HG03064 (cell line): ENCODE measurements around the gene CACNA2D2.

Experiments used
- ATAC-seq: cut with Tn5 transposase; IDR thresholded peaks from one replicate; pipeline ENCODE4 v1.9.1; 2021; ENCODE audit warnings: low read depth; ENCODE audit not compliant: unreplicated experiment

The CACNA2D2 gene

GRCh38 chr3:50435371-50436113, 67.9 kb downstream of the CACNA2D2 start:
- ATAC-seq: no peak

- no peak for ATAC-seq
Observed at GRCh38 chr3:50433954-50434353, 69.5 kb downstream of the CACNA2D2 start.

GRCh38 chr3:50430950-50431435, 72.4 kb downstream of the CACNA2D2 start:
- no peak for ATAC-seq

GRCh38 chr3:50430191-50430590, 73.2 kb downstream of the CACNA2D2 start:
- ATAC-seq: no peak

- ATAC-seq: no peak
Observed at GRCh38 chr3:50428007-50428633, 75.3 kb downstream of the CACNA2D2 start.

- ATAC-seq: no peak
Observed at GRCh38 chr3:50427217-50427616, 76.2 kb downstream of the CACNA2D2 start.

- no peak for ATAC-seq
Observed at GRCh38 chr3:50425911-50426310, 77.5 kb downstream of the CACNA2D2 start.

- no peak for ATAC-seq
Observed at GRCh38 chr3:50423543-50423942, 79.9 kb downstream of the CACNA2D2 start.

- no peak for ATAC-seq
Observed at GRCh38 chr3:50422153-50422552, 81.3 kb downstream of the CACNA2D2 start.

- no peak for ATAC-seq
Observed at GRCh38 chr3:50419595-50420370, 83.7 kb downstream of the CACNA2D2 start.

- ATAC-seq: no peak
Observed at GRCh38 chr3:50418850-50419249, 84.6 kb downstream of the CACNA2D2 start.

GRCh38 chr3:50417637-50418033, 85.8 kb downstream of the CACNA2D2 start:
- no peak for ATAC-seq

- no peak for ATAC-seq
Observed at GRCh38 chr3:50416736-50417636, 86.4 kb downstream of the CACNA2D2 start.

- no peak for ATAC-seq
Observed at GRCh38 chr3:50415816-50416215, 87.6 kb downstream of the CACNA2D2 start.

- ATAC-seq: no peak
Observed at GRCh38 chr3:50415061-50415460, 88.4 kb downstream of the CACNA2D2 start.

- no peak for ATAC-seq
Observed at GRCh38 chr3:50414616-50415015, 88.8 kb downstream of the CACNA2D2 start.

GRCh38 chr3:50412231-50412754, 91.1 kb downstream of the CACNA2D2 start:
- ATAC-seq: no peak

- no peak for ATAC-seq
Observed at GRCh38 chr3:50411229-50411628, 92.2 kb downstream of the CACNA2D2 start.

GRCh38 chr3:50410608-50411139, 92.8 kb downstream of the CACNA2D2 start:
- ATAC-seq: no peak

GRCh38 chr3:50410185-50410584, 93.2 kb downstream of the CACNA2D2 start:
- no peak for ATAC-seq
